GM03348 (cell line): ENCODE results near the gene NAGPA.
"Not testable (repeated sequence)": the region's sequence is repeated elsewhere in the genome, so short reads cannot be mapped to it uniquely, and the experiment has no call there.

Experiments used
- DNase-seq: peaks from one replicate; pipeline ENCODE4 v3.0.0; 2012; ENCODE audit warnings: low spot score

NAGPA gene

GRCh38 chr16:5062051-5062450 lies 28.3 kb upstream of the NAGPA start:
- DNase-seq = no peak

GRCh38 chr16:5060073-5060641 lies 26.4 kb upstream of the NAGPA start:
- no peak for DNase-seq

- no peak for DNase-seq
Observed at GRCh38 chr16:5059386-5060072, 25.8 kb upstream of the NAGPA start.

- DNase-seq = no peak
Observed at GRCh38 chr16:5058476-5058875, 24.7 kb upstream of the NAGPA start.

- DNase-seq = peak; percentile 47
Observed at GRCh38 chr16:5056352-5056751, 22.6 kb upstream of the NAGPA start.

- no peak for DNase-seq
Observed at GRCh38 chr16:5054876-5055865, 21.4 kb upstream of the NAGPA start.

- DNase-seq = no peak
Observed at GRCh38 chr16:5046914-5047313, 13.2 kb upstream of the NAGPA start.

GRCh38 chr16:5045499-5046115 lies 11.9 kb upstream of the NAGPA start:
- no peak for DNase-seq

GRCh38 chr16:5044581-5044980 lies 10.8 kb upstream of the NAGPA start:
- DNase-seq = not testable (repeated sequence)

- DNase-seq = no peak
Observed at GRCh38 chr16:5044011-5044540, 10.3 kb upstream of the NAGPA start.

GRCh38 chr16:5042574-5043171 lies 8.9 kb upstream of the NAGPA start:
- DNase-seq = no peak

- DNase-seq = no peak
Observed at GRCh38 chr16:5041600-5042133, 7.9 kb upstream of the NAGPA start.

GRCh38 chr16:5040451-5040850 lies 6.7 kb upstream of the NAGPA start:
- DNase-seq = no peak

GRCh38 chr16:5036228-5037156 lies 2.8 kb upstream of the NAGPA start:
- no peak for DNase-seq

- no peak for DNase-seq
Observed at GRCh38 chr16:5035909-5036227, 2.1 kb upstream of the NAGPA start.

- no peak for DNase-seq
Observed at GRCh38 chr16:5034167-5034523, 410 bp upstream of the NAGPA start.

GRCh38 chr16:5032748-5033167 lies 977 bp downstream of the NAGPA start:
- no peak for DNase-seq

- DNase-seq = no peak
Observed at GRCh38 chr16:5031601-5032000, 2.1 kb downstream of the NAGPA start.

- no peak for DNase-seq
Observed at GRCh38 chr16:5030251-5030870, 3.4 kb downstream of the NAGPA start.

GRCh38 chr16:5028950-5029475 lies 4.7 kb downstream of the NAGPA start:
- no peak for DNase-seq
